Measurements from ENCODE around the gene PMS1.
"Not testable (repeated sequence)": the region's sequence is repeated elsewhere in the genome, so short reads cannot be mapped to it uniquely, and the experiment has no call there.

PMS1 gene

DNA sequence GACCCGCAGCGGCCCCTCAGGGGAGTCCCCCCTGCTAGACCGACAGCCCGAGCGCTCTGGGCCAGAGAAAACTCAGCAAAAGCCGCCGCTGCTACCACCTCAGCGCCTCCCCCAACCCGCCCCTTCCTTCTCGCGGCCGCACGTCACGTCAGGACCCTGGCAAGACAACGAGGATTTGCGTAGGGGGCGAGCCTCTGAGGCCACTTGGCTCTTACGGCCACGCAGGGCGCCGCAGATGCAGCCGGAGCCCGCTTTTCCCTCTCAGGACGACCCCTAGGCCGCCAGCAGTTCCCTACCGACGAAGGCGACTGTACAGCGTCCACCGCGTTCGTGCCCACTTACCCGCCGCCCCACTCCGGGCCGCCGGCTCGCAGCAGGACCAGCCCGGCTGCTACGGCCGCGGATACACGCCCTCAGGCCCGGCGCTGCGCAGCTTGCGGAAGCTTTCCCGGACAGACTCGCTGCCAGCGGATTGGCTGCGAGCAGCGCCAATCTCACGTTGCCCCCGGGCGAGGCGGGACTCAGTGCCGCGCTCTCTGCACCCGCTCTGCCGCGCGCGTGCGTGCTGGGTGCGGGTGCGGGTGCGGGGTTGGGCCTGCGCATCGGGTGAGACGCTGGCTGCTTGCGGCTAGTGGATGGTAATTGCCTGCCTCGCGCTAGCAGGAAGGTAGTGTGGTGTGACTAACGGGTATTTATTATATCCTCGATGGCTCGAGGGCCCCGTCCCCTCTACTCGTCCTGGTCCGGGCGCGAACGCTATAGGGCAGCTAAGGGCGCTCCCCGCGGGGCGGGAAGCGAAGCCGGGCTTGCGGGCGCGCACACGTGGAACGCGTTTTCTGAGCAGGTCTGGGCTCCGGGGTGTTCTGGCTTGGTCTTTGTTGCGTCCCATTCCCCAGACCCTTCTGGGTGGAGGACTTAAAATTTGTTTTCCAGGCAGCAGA lies at the start of gene PMS1, which contains the start of gene ORMDL1:
Gene PMS1 (plus strand): TSS at position 524 of the 941 bp plus-strand sequence. CDS start 7,360 bp downstream, outside the sequence.
Gene ORMDL1 (minus strand): TSS at position 413 of the 941 bp plus-strand sequence. CDS start 1,744 bp downstream, outside the sequence.
- DNase-seq = peak; percentile 94

DNA sequence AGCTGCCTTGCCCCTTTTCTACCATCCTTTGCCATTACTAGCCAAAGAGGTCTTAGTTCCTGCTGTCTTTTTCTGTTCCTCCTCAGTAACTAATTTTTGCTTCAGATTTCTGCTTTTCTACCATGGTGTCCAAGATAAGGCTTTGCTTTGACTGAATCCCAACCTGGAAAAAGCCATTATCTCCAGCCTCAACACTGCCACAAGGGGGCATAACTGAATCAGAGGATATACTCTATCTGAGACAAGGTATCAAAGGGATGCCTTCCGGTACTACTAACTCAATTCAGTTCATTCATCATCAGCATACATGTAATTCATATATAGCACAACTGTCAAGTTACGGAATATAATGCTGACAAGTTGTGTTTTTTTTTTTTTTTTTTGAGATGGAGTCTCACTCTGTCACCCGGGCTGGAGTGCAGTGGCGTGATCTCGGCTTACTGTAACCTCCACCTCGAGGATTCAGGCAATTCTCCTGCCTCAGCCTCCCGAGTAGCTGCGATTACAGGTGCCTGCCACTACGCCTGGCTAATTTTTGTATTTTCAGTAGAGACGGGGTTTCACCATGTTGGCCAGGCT lies 33.1 kb upstream of the PMS1 start:
- peak; percentile 60 for DNase-seq

DNA sequence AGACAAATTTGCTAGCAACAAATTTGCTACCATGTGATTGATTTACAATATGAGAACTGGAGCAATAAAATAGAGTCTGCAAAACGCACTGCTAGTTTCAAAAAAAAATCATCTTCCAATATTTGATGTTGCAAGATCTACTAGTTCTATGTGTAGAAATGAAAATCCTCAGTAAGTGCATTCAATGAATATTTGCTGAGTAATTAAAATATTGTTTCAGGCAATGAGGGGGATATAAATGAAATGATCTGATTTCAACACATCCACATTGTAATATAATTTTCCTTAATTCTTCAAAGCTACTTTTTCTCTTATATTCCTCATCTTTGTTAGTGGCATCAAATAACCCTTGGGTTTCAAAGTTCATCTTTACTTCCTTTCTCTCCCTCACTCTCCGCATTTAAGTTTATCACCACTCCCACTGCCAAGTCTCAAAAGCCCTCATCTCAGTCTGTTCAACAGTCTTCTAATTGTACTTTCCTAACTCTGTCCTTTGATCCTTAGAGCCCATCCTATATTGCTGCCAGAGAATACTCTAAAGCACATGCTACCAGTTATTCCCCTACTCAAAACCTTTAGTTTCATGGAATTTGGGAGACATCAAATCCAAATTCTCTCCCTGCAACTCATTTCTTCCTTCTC lies 27.8 kb upstream of the PMS1 start:
- no peak for DNase-seq

DNA sequence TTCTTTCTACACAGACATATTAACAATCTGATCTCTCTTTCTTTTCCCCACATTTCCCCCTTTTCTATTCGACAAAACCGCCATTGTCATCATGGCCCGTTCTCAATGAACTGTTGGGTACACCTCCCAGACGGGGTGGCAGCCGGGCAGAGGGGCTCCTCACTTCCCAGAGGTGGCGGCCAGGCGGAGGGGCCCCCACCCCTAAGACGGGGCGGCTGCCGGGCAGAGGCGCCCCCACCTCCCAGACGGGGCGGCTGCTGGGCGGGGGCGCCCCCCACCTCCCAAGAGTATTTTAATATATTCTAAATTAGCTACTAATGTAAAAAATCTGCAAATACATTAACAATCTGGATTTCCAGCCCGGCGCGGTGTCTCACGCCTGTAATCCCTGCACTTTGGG lies 24.1 kb upstream of the PMS1 start:
- DNase-seq = not testable (repeated sequence)

DNA sequence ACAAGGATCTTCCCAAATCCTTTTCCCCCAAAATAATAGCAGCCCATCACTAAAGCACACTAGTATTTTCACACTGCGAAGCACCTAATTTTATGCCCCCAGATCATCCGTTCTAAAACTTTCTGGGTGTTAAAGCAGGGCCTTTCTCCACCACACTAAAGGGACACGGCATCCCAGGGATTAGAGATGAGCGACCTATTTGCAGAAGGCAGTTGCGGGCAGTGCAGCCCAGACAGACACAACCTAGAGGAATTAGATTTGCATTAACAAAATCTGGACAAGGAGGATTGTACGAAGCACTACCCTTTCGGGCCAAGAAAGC lies 22.1 kb upstream of the PMS1 start:
- DNase-seq = no peak

DNA sequence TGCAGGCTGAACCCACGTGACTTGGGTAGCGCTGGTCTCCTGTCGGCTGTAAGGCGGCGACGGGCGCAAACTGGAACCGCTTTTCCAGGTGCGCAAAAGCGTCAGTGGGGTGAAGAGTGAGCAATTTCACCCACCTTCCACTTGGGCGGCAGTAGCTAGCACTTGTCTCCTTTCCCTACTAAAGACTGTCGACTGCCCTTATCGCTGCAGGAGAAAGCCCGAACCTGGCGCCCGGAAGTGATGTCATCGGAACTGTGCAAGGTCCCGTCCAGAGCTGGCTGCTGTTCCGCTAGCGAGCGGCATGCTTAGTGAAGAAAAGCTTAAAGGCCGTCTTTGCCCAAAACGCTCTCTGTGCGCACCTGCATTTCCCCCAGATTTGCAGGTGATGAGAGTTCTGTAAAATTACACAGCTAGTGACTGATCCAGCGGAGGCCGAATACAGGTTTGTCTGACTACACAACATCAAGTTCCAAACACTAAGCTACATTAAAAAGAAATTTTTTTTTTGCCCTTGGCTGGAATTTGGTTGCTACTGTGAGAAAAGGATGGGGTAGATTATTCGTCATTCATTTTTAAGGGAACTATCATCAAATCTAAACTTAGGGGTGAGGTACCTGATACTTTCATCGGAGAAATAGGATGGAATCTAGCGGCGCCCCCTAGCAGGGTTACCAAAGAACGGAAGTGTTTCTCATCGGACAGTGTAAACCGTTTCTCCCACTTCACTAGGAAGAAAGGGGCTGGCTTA lies 21.5 kb upstream of the PMS1 start, which contains the start of gene OSGEPL1:
Gene OSGEPL1 (minus strand): TSS at position 242 of the 748 bp plus-strand sequence. CDS start 1,152 bp downstream, outside the sequence.
- peak; percentile 94 for DNase-seq

DNA sequence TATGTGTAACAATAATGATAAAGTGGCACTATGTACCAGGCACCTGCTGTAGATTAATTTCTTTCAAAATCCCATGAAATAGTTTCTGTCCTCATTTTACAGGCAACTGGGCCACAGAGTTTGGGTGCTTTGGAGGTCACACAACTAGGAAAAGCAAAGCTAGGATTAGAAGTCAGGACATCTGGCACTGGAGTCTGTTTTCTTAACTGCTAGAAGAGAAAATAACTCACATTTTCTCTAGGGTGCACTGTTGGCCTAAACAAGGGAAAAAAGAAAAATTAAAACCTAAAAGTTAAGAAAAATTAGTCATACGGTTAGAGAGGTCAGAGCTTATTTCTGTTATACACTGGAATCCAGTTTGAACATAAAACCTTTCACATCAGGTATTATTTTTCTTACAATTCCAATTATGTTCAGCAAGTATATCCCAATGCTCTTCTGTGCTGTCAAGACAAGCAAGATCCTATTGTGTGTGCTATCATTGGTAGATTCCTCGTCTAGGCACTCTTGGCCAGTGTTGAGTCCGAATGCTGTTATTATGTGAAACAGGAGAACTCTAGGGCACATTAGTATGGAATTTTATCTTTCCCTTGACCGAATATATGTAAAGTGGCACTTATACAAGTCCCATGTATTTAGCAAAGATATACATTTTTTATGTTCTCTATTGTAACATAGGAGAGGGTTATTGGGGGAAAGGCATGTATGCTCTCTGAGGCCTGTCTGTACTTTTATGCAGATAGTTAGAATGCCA lies 20.2 kb upstream of the PMS1 start:
- DNase-seq = no peak

DNA sequence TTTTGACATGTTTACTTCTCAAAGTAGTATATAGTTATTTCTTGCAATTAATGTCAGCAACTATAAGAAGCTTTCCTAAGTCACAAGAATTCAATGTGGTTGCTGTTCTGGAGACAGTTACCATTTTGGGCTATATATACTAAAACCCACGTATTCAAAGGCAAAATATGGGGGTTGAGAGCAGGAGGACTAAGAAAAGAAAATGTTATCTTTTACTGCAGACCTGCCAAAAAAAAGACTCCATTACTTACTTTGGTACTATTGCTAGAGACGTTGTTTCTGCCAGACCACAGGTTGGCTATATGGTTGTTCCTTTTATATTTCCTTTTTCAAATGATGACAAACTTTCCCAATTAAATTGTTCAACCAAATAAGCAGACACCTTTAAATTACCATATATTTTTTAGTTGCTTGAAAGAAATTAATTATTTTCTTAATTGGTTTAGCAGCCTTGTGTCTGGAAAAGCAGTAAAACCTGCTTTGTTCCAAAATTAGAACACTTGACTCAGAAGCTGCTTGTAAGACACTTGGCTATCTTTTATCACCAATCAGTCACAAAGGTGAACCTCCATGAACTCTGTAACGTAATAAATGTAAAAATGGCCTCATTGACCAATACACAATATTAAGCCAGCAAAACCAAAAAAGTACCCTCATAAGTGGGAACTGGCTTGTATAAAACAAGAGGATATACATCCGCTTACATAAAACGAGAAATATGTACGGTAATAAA lies 13.5 kb upstream of the PMS1 start:
- DNase-seq = no peak

DNA sequence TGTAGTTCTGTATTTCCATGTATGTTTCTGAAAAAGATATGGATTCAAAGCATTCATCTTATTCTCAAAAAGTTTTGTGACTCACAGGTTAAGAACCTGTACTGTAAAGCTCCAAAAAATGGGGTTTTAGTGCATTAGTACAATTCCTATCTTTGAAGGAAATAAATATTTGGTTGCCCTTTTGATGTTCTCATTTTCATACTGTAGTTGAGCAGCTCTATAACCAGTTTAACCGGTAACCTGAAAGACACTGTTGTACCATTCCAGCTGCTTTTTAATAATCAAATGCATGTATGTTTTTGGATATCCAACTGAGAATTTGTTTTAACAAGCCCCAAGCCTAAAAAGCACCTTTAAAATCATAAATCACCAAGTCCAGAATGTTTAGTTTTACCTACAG lies 12.0 kb upstream of the PMS1 start:
- DNase-seq = no peak

DNA sequence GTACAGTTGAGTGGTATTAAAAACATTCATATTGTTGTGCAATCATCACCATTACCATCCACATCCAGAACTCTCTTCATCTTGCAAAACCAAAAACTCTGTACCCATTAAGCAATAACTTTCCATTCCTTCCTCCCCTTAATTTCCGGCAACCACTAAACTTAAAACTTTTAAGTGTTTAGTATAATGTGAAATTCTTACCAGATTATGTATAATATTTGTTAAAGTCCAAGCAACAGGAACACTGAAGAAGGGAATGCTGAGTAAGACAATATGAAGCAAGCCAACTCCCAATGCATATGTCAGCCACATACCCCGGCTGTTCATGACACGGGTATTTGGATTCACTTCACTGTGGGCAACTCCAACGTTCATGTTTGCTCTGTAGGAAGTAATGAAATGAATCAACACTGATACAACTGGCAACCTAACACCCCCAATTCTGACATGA lies 2.0 kb upstream of the PMS1 start:
- no peak for DNase-seq

DNA sequence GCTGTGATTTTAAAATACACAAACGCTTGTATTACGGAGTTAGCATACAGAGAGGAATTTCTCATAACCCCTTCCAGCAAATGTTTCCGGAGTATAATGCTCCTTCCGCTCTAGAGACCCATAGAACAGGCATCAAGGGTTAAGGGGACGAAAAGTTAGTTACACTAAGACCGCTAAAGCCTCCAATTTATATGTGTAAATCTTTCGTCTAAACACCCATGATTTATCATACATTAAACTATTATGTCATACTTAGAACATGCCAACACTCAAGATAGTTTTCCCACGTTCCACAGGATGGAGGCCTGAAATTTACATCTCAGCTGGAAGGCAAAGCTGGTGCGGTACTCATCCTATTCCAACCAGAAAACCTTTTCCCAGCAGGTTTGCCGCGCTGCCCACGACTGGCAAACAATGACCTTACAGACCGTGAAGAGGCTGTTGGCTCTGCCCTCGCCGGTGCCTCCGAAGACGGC lies 761 bp upstream of the PMS1 start:
- peak; percentile 49 for DNase-seq

DNA sequence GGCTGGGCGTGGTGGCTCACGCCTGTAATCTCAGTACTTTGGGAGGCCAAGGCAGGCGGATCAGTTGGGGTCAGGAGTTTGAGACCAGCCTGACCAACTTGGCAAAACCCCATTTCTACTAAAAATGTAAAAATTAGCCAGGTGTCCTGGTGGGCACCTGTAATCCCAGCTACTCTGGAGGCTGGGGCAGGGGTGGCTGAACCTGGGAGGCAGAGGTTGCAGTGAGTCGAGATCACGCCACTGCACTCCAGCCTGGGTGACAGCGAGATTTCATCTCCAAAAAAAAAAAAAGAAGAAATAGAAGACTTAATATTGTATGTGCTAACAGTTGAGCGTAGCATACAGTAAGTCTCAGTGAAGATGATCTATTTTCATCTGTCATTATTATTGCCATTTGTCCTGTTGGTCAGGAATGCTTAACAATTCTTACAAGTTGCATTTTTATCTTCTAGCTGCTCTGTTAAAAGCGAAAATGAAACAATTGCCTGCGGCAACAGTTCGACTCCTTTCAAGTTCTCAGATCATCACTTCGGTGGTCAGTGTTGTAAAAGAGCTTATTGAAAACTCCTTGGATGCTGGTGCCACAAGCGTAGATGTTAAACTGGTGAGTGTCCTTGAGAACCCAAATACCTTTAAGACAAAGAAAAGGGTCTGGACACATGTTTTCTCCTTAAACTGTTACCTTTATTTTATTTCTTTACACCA lies 7.2 kb downstream of the PMS1 start:
- DNase-seq = peak; percentile 64

DNA sequence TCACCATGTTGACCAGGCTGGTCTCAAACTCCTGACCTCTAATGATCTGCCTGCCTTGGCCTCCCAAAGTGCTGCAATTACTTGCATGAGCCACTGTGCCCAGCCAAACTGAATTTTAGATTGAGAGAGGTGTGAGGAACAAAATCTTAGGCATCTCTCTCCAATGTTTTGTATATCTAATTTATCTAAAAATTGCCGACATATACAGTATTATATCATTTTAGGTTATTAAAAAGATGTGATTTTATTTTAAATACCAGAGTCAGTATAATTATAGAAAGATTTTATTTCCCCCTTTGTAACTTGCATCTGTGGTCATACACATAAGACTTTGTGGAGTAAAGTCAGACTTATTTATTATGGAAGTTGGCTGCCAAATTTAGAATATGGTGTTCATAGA lies 10.1 kb downstream of the PMS1 start:
- DNase-seq = no peak

DNA sequence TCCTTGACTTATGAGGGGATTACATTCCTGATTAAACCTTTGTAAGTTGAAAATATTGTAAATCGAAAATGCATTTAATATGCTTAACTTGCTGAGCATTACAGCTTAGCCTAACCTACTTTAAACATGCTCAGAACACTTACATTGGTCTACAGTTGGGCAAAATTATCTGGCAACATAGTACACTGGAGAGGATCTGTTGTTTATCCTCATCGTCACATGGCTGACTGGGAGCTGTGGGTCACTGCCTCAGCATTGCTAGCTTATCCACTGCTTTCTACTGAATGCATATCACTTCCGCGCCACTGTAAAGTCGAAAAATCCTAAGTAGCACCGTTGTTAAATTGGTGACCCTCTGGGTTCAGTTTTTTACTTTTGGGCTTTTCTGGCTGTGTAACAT lies 13.7 kb downstream of the PMS1 start:
- DNase-seq = no peak

DNA sequence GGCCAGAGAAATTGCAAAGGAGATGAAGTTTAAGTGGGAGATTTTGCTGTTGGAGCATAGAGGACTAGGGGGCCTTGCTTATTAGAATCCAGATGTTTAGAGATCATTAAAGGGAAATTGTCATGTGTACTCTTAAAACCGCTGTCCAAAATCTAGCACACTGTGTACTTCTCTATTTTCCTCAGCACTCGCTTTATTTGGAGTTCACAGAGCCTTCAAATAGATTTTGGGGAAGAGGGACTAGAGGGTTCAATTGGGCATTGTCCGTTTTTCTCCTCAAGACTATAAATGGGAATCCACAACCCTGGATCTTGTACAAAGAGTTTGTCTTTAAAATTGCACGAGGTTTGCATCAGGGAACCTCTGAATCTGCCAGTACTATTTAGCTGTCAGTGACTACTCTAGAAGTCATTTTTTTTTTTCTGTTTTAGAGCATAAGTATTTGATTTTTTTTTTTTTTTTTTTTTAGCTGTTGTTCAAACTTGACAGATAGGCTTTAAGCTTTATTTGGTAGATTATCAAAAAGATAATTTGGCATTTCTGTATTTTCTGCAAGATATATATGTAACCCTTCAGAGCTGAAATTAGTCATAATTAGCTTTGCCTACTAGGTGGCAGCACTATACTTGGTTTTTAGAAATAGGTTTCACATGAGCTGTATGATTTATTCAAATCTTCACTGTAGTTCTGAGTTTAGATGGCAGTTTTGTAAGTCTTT lies 14.2 kb downstream of the PMS1 start:
- DNase-seq = peak; percentile 31

DNA sequence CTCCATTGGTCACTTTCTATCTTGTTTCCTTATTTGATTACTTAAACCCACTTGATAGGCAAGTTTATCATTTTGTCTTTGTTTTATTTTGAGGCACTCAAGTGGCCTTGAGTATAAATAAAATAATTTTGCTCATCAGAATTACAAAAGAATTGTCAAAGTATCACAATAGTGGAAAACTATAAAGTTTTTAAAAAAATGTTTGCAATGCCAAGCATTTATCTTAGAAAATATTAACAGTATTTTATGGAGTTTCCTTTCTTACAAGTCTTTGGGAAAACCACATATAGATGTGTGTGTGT lies 14.7 kb downstream of the PMS1 start:
- DNase-seq = no peak

DNA sequence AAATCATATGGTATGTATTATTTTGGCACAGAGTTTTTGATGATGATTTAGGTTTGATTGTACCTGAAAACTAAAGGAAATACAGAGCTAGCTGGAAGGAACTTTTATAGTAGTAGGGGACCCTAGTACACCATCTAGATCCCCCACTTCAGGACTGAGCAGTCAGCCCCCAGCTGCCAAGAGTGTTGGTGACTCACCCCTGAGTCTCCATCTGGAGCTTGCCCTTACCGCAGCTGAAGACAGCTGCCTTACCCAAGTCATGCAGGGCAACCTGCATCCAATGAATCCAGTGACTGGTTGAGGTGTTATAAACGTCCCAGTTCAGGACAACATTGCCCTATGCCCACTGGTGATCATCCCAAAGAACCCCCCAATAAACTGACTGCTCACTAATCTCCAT lies 15.3 kb downstream of the PMS1 start:
- DNase-seq = no peak

DNA sequence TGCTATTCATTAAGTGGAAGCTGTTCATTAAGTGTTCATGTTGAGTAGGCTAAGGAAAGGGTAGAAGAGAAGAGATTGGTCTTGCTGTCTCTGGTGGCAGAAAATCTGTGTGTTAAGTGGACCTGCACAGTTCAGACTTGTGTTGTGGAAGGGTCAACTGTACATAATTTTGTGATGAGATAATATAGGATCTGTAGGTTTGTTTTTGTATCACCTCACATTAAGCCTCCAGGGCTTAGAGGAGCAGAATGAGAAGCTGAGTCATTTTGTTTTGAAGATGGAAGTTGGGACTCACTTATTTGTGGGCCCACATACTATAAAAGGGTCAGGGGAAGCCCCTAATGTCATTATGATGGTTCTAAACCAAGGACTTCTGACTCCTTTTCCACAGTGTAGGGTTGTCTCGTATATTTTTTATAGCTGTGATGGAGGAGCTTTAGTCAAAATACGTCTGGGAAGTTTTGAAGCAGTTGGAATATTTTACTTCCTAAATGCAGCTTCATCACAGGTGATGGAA lies 18.2 kb downstream of the PMS1 start:
- DNase-seq = no peak

DNA sequence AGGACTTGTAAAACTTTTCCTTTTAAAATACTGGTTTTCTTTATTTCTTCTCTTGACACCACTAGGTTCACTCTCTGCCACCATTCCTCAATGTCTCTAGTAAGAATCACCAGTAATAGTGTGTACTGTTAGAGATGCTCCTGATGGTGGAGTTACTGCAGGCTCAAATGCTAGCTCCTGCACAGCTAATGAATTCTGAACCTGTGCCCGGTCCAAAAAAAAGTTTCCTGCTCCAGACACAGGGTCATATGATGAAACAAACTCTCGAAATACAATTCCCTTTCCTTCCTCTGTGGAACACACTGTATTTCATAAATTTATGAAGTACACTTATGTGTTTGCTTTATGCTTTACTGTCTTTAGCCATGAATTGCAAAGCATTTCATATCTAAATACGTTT lies 19.2 kb downstream of the PMS1 start:
- no peak for DNase-seq
